Measurements from ENCODE around the gene TRPC1. TPM values are rescaled to one million over a fixed set of nuclear protein-coding genes. Genes with fewer than 3 reads are reported as not detected.

The TRPC1 gene
- total RNA-seq (2021; fragmentation: NEBNext Ultra II Directional; extraction: Animal tissue kit (Norgen Biotek cat#: 25700)), result 10 to 100 TPM in 4 of 6 experiments, 1 to 10 TPM in 2; 8.9 to 14.6 (median 11.1) TPM
- long read RNA-seq, partial matches to known transcripts, result 2 of 7 reads
- long read RNA-seq, other reads (novel, unspliced or antisense), result 5 of 7 reads

GRCh38 chr3:142723968-142724681 lies at the start of gene TRPC1:
TSS of gene TRPC1 (plus strand) at chr3:142724034. CDS start at chr3:142724560, 526 bp downstream.
- Mint-ChIP-seq H3K27me3 (ENCODE audit: insufficient read depth) (peaks cover under 1% of the 10 kb centered on the region), H3K9me3 (no peaks in the 10 kb centered on the region; the same call in 1 of the 2 replicates), H3K36me3 (ENCODE audit: low read depth) (no peaks in the 10 kb centered on the region), H3K27ac (peak within 1 kb of the TSS; percentile 92), H3K4me3 (peak within 1 kb of the TSS; percentile 94), H3K4me1 (ENCODE audit: low read depth) (peaks cover 21% of the 10 kb centered on the region)
- TF ChIP-seq CTCF (IDR thresholded peaks at IDR 0.05), result no peak
- DNase-seq, result peak; percentile 78

DNA sequence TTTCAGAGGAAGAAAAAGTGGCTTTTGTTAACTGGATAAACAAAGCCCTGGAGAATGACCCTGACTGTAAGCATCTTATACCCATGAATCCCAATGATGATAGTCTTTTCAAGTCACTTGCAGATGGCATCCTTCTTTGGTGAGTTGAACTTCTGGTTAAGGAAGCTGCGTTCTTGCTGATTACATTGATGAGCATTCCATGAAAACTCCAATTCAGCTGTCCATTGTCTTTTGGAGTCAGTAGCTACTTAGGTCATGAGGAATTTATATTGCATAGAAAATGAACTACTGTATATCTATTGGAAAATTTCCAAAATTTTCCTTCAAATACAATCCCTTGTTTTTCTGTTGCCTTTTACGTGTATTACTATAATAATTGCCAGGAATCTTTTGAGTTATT lies 47.7 kb upstream of the TRPC1 start:
- Mint-ChIP-seq H3K36me3 (ENCODE audit: low read depth) (no peaks in the 10 kb centered on the region), H3K4me3 (no peak overlapping the region), H3K4me1 (ENCODE audit: low read depth) (no peaks in the 10 kb centered on the region), H3K9me3 (no peaks in the 10 kb centered on the region), H3K27me3 (ENCODE audit: insufficient read depth) (no peaks in the 10 kb centered on the region), H3K27ac (no peak overlapping the region)
- no peak for DNase-seq
- TF ChIP-seq CTCF (IDR thresholded peaks at IDR 0.05), result no peak

- no peak overlapping the region for H3K27ac Mint-ChIP-seq
- no peak for DNase-seq
- H3K4me1 Mint-ChIP-seq (ENCODE audit: low read depth), result no peaks in the 10 kb centered on the region
- TF ChIP-seq CTCF (IDR thresholded peaks at IDR 0.05), result no peak
- H3K27me3 Mint-ChIP-seq (ENCODE audit: insufficient read depth), result no peaks in the 10 kb centered on the region
- no peaks in the 10 kb centered on the region for H3K36me3 Mint-ChIP-seq (ENCODE audit: low read depth)
- no peak overlapping the region for H3K4me3 Mint-ChIP-seq
- no peaks in the 10 kb centered on the region for H3K9me3 Mint-ChIP-seq
Measured at GRCh38 chr3:142680710-142681109, 43.1 kb upstream of the TRPC1 start.

- TF ChIP-seq CTCF (IDR thresholded peaks at IDR 0.05), result no peak
Measured at GRCh38 chr3:142690613-142691012, 33.2 kb upstream of the TRPC1 start.

GRCh38 chr3:142691527-142691926 lies 32.3 kb upstream of the TRPC1 start:
- no peak for TF ChIP-seq CTCF (IDR thresholded peaks at IDR 0.05)
- no peaks in the 10 kb centered on the region for H3K36me3 Mint-ChIP-seq (ENCODE audit: low read depth)
- H3K27me3 Mint-ChIP-seq (ENCODE audit: insufficient read depth), result no peaks in the 10 kb centered on the region
- H3K4me3 Mint-ChIP-seq, result no peak overlapping the region
- no peaks in the 10 kb centered on the region for H3K9me3 Mint-ChIP-seq
- H3K27ac Mint-ChIP-seq, result no peak overlapping the region
- no peak for DNase-seq
- H3K4me1 Mint-ChIP-seq (ENCODE audit: low read depth), result no peaks in the 10 kb centered on the region

More at GRCh38 chr3:142690613-142691012, 33.2 kb upstream of the TRPC1 start:
- H3K9me3 Mint-ChIP-seq, result no peaks in the 10 kb centered on the region
- no peaks in the 10 kb centered on the region for H3K27me3 Mint-ChIP-seq (ENCODE audit: insufficient read depth)
- no peak for DNase-seq
- H3K4me1 Mint-ChIP-seq (ENCODE audit: low read depth), result no peaks in the 10 kb centered on the region
- H3K36me3 Mint-ChIP-seq (ENCODE audit: low read depth), result no peaks in the 10 kb centered on the region
- no peak overlapping the region for H3K4me3 Mint-ChIP-seq
- H3K27ac Mint-ChIP-seq, result no peak overlapping the region
